Endothelial cell of umbilical vein (primary cell): ENCODE results near the gene COA5.

ENCODE experiments used
- CTCF ChIP-seq, 2 donors: IDR thresholded peaks; 1 replicate in 1 of 2; 2 replicates in 1 of 2; pipeline ENCODE4 v1.5.1; 2011; ENCODE audit warnings: low read length in 2 of 2, mild to moderate bottlenecking in 2 of 2, moderate library complexity in 2 of 2, control low read depth in 1 of 2, inconsistent platforms in 1 of 2, low read depth in 1 of 2; ENCODE audit not compliant: insufficient read depth in 1 of 2; ENCODE audit errors: extremely low read depth in 1 of 2
- EZH2 ChIP-seq: IDR thresholded peaks from 2 replicates; pipeline ENCODE4 v1.6.1; 2012; ENCODE audit warnings: borderline replicate concordance, low read depth, mild to moderate bottlenecking, moderate library complexity, low read length, inconsistent platforms; ENCODE audit not compliant: severe bottlenecking
- MAX ChIP-seq: IDR thresholded peaks from 2 replicates; pipeline ENCODE4 v1.6.1; 2011; ENCODE audit not compliant: insufficient read depth, insufficient read length
- POLR2AphosphoS5 ChIP-seq: IDR thresholded peaks from 2 replicates; pipeline ENCODE4 v1.6.1; 2012; ENCODE audit warnings: low read depth, mild to moderate bottlenecking, control low read depth, low read length, moderate library complexity; ENCODE audit not compliant: insufficient read depth

- TF ChIP-seq MAX = no peak
- no peak for TF ChIP-seq POLR2AphosphoS5
- no peak for TF ChIP-seq CTCF (IDR thresholded peaks at IDR 0.05; ENCODE audit: extremely low read depth in 1 of 2, insufficient read depth in 1 of 2, low read depth in 1 of 2, low read length in 2 of 2)
- TF ChIP-seq EZH2 = no peak
Observed at GRCh38 chr2:98568161-98568956, 40.0 kb downstream of the COA5 start.
